Mucosa of gallbladder (tissue), 1 donor: ENCODE results near the gene TGDS. TPM values are rescaled to one million over a fixed set of nuclear protein-coding genes. Genes with fewer than 3 reads are reported as not detected.

Source experiments
- total RNA-seq: library from RNA; stranded (reverse); gene quantifications from one replicate; pipeline ENCODE4 v1.2.1, GENCODE V29; 2021
- donor health status: DM: no; HTN: no; CAD: no.

TGDS gene
- total RNA-seq, 1 donor from 2014 or later, result 9.6 TPM

Other genes starting within 250 kb of the TGDS start
- gene DCT, start 116.5 kb downstream of the TGDS start, total RNA-seq, result 0.55 TPM
- gene GPR180, start 5.7 kb upstream of the TGDS start, total RNA-seq, result 4.9 TPM
- gene SOX21, start 116.4 kb upstream of the TGDS start, total RNA-seq, result 0.09 TPM